Non-pigmented ciliary epithelial cell (primary cell): ENCODE measurements around the gene MORN5.

Experiments
- DNase-seq: peaks from one replicate; pipeline ENCODE4 v3.0.0-alpha.2; 2010; ENCODE audit warnings: low read depth

Gene MORN5

DNA sequence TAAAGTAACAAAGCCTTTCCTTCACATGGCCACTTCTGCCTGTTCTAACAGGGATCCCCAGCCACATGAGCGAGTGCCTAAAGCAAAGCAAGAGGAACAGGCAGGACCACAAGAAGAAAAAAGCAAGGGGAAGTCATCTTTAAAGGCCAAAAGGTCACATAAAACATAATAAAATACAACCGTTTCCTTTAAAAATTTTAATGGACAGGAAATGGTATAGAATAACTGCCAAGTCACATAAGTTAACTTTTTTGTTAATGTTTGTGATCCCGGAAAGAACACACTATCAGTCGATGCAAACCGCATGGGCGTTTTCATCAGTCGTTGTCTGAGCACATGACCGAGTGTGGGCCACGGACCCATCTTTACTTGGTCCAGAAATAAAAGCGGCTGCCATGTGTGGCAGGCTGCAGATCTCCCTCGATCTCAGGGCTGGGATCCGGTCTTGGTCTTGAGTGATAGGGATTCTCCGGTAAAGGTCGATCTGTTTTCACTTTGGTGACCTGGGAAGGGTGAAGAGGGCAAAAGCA lies 15.8 kb upstream of the MORN5 start:
- no peak for DNase-seq

DNA sequence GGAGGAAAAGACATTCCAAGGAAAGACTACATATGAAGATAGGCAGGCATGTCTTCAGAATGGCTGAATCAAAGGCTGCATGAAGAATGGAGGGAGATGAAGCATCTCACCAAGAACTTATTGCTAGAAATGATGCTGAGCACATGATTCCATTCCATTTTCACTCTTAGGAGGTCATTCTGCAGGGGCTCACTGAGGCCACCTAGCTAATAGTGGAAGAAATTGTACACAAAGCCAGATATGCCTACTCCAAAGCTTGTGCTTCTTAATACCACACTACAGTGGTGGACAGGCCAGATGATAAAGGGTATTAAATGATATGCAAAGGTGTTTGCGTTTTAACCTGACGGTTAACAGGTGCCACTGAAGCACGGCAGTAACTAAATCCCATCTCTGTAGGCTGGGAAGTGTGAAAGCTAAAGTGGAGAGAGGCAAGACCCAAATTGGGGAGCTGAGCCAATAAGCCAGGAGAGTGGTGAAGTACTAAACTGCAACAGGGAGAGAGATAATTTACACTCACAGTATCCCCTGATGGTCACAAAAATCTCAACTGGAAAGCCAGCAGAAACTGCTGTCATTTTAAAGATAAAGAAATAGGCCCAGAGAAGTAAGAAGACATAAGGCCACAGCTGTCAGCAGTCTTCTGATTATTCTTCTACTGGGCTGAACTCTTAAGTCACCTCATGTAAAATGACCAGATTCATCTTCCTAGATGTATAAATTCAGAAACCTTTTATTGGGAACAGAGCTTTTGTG lies 14.7 kb upstream of the MORN5 start:
- no peak for DNase-seq

DNA sequence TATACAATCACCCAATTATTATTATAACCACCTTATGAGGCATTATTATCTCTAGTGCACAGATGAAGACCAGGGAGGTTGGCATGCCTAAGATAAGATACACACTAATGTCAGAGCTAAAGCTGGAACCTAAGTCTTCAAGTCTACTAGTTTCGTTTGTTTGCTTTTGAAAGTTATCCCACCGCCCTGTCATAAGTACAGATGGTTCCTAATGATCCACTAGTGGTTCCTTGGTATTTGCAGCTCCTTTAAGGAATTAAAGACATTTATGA lies 14.2 kb upstream of the MORN5 start:
- DNase-seq, result no peak

DNA sequence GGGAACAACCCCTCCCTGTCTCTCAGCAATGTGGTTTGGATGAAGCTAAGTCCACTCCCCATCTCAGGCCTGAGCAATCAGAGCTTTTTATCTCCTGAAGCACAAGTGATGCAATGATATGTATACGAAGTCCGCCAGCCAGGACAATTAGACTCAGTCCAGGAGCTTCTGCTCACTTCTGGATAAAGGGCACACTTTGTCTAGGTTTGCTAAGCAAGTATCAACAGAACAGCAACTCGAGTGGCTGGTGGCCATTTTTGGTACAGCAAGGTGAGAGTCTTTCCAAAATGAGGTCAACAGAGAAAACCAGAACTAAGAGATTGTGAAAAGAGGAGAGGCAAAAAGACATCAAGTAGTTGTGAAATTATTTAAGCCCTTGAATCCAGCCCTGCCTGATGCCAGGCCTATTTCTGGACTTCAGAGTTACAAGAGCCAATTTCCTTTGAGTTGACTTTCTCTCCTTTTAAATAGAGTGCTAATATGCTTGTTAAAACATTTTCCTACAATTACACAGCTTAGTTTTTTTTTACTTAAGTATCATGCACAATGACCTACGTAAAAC lies 8.4 kb upstream of the MORN5 start:
- DNase-seq, result no peak

DNA sequence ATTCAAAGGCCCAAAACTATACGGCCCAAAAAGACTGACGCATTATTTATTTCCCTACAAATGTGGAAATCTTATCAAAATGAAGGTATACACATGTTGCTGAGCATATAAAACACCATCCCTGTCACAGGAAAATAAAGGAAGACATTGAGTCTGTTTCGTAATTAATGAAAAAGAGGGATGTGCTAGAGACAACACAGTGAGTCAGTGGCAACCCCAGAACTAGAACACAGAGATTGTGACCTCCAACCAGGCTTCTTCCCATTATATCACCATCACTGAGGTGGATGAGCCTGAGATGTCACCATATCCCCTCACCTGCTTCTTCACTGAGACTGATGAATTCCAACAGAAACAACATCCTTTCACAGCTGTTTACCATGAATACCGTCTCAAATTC lies 3.9 kb upstream of the MORN5 start:
- DNase-seq, result no peak

DNA sequence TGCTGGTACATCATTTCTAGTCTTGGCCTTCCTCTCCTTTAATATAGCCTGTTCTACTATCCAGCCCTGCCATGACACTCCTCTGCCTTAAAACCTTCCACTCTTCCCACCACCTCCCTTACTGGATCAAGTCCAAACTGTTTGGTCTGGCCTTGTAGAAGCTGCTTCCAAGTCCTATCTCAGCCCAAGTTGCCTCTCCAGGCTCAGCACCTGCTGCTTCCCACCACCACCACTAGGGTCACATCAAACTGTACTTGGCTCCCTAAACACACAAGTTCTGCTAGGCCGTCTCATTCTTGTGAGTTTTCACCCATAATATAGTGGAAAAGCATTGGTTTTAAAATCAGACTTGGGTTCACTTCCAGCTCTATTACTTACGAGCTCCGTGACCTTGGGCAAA lies 1.5 kb upstream of the MORN5 start:
- no peak for DNase-seq

DNA sequence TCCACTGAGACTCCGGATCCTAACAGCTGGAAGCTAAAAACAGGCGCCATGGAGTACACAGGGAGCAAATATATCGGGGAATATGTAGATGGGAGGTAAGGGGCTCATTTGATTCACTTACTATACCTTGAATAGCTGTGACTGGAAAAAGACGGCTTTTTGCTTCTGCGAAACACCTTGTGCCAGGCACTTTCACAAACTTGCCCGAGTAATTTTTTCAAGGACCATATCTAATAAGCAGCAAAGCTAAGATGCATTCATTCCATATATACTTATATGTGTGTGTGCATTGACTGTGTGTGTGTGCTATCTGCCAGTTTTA lies 178 bp downstream of the MORN5 start:
- no peak for DNase-seq

DNA sequence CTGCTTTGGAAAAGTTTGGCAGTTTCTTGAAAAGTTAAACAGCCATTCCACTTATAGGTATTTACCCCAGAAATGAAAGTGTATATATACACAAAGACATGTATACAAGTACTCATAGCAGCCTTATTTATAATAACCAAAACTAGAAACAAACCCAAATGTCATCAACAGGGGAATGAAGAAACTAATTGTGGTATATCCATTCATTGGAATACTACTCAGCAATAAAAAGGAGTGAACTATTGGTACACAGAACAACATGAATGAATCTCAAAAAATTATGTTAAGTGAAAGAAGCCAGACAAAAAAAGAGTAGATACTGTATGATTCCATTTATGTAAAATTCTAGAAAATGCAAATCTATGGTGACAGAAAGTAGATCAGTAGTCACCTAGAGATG lies 2.7 kb downstream of the MORN5 start:
- no peak for DNase-seq

DNA sequence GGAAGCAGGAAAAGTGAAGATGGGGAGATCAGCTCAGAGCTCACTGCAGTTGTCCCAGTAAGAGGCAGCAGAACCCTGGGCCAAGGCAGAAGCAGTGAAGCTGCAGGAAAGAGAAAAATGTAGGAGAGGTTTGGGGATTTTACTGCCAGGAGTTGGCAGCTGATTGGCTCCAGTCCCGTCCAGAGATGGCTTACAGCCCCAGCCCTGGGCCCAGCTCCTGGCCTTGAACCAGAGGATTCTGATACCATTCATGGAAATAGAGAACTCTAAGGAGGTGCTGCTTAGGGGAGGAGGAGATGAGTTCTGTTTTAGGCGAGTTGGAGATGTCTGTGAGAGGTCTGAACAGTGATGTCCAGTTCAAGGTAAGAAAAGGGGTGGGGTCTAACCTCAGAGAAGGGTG lies 4.6 kb downstream of the MORN5 start:
- no peak for DNase-seq

DNA sequence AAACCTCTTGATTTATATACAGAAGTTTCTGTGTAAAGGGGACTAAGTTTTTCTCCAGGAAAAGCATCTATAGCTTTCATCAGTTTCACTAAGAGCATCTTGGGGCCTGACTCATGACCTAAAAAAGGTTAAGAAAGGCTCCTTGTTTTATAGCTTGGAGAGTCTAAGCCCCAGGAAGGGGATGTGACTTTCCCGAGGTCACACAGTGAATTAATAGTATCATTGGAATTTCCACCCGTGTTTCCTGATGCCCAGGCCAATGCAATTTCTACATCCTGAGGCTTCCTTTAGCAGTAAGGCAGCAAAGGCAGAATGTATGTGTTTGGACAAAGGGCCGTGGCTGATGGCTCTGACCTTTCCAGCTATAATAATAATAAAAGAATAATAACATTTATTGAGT lies 8.6 kb downstream of the MORN5 start:
- no peak for DNase-seq

DNA sequence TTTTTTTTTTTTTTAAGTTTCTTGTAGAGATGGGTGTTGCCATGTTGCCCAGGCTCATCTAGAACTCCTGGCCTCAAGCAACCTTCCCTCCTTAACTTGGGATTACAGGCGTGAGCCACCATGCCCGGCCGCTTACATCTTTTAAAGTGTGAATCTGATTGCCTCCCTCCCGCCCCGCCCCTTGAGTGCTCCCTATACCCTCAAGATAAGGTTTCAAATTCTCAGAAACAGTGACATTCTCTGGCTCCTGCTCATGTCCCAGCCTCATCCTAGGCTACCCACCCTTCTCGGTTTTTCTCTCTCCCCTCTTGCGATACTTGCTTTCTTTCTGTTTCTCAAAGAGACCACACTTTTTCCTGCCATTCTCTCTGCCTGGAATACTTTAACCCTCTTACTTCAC lies 12.4 kb downstream of the MORN5 start:
- DNase-seq, result no peak

DNA sequence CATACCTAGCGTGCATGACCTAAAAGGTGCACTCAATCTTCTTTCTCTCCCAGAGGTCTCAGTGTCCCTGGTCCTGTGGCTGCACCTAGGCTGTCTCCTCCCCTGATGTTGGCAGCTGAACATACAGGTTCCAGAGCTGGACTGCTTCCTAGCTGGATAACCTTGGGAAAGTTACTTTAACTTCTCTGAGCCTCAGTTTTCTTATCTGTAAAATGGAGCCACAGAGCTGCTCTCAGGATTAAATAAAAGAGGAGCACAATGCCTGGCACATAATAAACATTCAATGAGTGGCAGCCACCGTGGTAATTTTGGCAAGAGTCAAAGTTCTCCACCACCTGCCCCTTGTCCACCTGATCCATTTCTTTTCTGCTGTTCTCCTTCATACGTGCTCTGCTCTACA lies 14.0 kb downstream of the MORN5 start:
- DNase-seq, result no peak

DNA sequence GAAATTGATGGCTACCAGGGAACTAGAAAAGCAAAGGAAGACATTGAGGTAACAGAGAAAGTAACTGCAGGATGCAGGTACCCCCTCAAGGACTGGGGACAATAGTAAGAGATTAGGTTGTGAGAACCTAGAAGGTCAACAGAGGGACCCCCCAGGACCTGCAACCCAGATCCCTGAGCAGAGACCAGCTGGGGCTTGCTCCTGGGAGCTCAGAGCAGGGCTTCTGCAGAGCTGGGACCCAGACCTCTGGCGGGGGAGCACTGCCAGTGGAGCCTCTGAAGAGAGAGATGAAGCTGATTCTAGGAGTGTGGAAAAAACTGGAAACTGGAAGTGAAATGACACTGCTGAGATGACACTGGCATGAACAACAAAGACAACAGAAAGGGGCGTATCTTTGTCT lies 17.2 kb downstream of the MORN5 start:
- no peak for DNase-seq

DNA sequence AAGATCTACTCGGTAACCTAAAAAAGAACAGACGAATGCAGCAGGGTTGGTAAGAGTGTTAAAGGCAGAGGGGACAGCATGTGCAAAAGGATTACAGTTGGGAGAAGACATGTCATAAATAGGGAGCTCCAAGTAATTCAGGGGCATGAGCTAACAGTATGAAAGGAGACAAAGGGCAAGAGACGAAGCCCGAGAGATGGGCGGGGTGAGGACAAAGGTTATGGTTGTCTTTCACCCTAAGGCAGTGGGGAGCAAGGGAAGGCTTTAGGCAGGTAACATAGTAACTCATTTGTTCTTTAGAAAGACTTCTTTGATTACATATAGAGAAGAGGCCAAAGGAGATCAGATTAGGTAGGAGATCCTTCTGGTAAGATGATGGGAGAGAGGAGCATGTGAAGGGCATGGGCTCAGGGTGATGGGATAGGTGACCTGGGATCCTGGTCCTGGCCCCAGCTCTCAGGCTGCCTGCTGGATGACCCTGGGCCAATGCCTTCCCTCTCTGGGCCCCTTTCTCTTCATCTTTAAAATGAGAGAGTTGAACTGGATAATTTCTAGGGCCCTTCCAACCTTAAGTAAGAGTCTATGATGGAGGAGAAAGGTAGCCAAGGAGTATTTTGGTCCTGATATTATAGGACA lies 19.5 kb downstream of the MORN5 start:
- no peak for DNase-seq

DNA sequence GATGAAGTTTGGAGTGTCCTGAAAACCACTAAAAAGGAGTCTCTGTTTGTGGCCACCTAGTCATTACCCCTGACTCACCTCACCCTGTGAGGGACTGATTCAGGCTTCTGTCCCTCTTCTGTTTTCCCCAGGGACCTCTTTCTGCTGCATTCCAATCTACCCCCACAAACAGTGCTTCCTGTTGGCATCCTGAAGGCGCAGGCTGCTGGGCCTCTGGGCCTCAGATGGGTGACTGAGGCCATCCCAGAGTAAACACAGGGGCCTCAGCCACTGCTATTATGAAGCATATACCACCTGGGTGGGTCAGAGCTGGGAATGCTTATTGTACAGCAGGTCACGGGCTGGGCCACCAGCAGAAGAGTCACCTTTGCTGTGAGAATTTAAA lies 20.0 kb downstream of the MORN5 start:
- DNase-seq, result no peak

DNA sequence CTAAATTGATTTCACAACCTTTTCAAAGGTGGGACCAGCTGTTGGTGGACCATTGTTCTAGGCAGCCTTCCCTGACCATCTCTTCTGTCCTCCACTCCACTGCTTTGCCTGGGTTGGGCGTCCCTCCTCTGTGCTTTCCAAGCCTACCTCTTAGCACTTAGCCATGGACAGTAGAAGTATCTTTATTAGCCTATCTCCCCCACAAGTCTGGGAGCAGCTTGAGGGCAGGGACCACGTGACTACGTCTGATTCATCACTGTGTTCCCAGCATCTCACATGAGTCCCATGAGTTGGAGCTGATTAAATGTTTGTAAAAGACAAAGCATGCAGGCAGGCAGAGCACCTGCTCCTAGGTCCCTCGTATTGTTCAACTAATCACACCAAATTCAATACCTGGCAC lies 20.9 kb downstream of the MORN5 start:
- peak; percentile 64 for DNase-seq

DNA sequence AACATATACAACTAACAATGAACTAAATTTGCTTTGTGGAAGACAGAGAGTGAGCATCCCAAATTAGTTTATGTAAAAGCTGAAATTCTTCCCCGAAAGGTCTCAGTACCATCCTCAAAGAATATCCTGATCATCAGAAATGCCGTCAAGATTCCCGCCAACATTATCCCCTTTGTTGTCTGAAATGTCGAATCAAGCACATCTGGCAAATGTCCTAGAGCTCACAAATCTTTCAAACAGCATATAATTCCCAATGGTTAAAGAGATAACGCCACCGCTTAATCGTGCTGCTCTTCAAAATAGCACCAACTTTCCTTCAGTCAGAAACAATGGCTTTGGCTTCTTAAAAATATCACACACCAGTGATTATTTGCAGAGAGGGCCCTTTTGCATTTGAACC lies 23.8 kb downstream of the MORN5 start:
- DNase-seq, result no peak

DNA sequence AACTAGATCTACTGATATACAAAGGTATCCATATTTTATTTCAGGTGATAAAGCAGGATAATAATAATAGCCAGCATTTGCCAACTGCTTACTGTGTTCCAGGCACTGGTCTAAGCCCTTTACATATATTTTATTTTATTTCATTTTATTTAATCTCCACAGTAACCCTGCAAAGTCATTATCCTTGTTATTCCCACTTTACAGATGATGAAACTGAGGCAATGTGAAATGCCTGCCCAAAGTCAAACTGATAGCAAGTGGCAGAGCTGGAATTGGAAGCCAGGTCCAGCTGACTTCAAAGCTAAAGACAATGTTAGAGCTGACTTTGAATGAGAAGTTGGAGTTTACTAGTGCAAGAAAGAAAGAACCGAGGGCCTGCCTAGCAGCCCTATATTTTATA lies 24.8 kb downstream of the MORN5 start:
- DNase-seq, result no peak

DNA sequence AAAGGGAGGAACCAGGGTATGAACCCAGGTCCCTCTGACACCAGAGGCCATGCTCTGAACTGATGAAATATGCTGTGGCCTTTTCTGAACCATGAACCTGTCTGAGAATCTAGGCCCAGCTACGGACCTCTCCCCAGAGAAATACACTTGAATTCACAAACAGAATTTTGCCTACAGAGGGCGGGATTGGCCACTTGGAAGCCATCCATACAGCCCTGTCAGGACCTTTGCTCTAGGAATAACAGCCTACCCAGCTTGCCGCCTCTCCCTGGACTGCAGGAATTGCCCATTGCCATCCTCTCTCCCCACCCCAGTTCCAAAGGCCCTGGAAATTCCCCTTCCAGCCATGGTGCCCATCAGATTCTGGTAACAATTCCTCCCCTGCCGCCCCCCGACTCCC lies 26.6 kb downstream of the MORN5 start:
- no peak for DNase-seq

DNA sequence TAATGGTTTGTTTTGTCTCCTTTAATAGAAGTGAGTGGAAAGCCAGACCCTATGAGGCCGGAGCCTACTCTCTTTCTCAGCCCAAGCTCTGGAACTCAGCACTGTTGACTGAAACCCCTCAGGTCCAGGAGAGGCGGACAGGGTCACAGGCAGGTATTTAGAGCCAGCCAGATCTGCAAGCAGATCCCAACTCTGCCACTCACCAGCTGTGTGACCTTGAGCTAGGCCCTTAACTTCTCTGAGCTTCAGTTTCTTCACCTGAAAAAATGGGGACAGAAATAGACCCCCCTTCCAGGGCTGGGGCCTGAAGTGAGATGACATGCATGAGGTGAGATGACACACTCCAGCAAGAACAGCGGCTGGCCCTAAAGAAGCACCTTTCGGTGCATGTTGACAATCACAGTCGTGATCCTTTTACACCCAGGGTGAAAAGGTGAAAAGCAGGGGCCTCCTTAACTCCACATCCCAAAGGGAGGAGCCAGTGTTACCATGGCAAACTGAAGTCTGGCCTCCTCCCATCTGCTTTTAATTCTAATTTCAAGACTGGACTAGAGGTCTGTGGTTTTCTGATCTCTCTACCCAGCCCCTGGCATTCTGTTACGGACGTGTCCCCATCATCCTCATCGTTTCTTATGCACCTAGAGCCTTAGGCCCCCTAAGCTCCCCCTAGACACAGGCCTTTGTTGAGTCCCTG lies 27.2 kb downstream of the MORN5 start:
- DNase-seq, result no peak

DNA sequence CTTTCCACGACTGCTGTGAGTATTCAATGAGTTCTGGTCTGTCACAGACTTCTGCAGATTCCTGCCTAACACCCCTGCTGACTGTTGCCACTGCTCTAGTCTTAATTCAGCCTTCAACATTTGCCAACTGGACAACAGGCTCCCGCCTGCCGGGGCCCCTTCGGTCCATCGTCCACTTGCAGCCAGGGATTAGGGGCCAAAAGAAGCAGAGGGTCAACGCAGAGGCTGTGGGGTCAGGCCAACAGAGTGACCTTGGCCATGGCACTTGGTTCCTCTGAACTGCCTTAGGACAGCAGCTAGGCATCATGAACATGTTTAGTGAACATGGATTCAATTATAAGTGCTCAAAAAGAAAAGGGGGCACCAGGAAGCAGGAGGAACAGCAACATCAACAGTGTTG lies 28.7 kb downstream of the MORN5 start:
- no peak for DNase-seq

DNA sequence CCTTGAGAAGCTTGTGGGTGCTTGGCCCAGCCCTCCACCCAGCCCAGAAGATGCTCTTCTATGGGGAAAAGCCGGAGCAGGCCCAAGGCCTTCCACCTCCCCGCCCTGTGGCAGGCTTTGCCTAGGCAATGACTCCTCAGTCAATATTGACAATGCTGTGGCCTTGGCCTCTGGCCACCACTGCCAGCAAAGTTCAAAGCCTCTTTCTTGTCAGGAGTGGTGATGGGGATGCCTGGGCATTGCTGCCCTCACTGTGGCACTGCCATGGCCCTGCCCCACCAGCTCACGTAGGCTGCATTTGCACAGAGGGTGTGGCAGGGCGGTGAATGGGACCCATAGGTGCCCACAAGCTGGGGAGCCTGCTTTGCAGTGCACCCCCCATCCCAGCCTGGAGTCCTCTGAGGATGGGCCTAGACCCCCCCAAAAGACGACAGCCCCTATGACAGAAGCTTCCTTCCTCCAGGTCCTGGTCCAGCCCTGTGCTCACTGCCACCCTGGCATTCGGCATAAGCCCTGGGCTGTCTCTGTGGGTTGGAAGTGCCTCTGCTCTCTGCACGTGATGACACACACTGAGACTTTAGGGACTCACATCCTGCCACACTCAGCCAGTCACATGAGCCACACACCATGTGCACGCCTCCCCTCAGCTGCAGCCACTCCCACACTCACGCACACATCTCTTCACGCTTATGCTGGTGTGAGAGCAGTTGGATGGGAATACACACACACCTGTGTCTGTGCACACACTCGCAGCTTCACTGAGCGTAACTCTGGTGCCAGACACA lies 31.1 kb downstream of the MORN5 start:
- no peak for DNase-seq

DNA sequence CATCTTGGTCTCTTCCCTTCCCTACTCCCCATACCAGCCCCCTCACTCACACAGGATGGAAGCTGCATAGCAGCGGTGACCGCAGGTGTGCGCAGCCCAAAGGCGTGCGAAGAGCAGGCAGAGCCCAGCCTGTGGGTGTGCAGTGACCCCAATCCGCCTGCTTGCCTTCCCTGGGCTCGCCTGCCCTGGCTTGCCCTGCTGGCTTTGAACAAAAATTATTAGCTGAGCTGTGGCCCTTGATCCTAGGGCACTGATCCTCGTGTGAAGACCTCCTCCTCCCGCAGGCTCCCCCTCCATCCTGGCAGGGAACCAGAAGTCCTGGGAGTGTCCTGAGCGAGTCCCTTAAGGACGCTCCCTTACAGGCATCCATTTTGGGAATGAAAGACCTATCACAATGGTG lies 31.9 kb downstream of the MORN5 start:
- no peak for DNase-seq
